Activated CD4-positive, alpha-beta T cell treated with anti-CD3 and anti-CD28 coated beads, Interleukin-2, amount 50 U/mL, for 24 hours (primary cell): ENCODE results near the gene COG7.

ENCODE experiments used
- DNase-seq, 2 donors: peaks; one replicate each; pipeline ENCODE4 v3.0.0-alpha.2; 2020; ENCODE audit warnings: low read depth in 1 of 2, low spot score in 1 of 2

COG7 gene

GRCh38 chr16:23365602-23366240 is 87.3 kb downstream of the COG7 start:
- no peak for DNase-seq

DNA sequence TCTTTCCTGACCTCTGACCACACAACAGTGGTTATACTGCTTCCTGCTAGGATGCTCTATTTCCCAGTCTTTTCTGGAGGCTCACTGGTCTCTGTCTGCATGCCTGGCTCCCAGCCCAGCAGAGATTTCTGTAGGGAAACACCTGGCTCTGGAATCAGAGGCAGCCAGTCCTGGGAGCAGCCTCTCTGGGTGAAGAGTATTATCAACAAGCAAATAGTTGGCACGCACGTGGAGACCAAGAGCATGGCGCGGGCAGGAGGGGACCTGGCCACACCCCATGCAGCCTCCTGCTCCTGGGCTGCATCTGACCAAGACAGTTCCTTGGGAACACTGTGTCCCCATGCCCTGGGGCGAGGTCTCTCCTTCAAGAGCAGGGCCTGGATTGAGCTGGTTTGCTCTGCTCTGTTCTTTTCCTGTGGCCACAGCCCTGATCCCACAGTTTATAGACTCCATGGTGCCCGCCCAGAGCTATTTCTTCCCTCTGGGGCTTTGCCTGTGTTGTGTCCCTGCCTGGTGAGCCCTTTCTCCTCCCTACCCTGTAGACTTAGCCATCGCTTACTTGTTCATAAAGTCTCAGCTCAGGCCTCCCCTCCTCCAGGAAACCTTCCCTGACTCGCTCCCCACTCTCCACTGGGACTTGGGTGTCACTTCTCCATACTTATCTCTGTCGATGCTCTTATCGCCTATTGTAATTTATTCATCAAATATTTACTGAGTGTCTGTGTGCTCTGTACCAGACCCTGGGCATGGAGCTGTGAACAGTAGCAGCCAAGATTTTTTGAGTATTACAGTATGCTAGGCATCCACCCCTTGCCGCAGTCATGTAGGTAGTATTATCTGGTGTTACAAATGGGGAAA is 90.3 kb downstream of the COG7 start:
- no peak for DNase-seq

- no peak for DNase-seq
Measured at GRCh38 chr16:23359092-23359760, 93.8 kb downstream of the COG7 start.

DNA sequence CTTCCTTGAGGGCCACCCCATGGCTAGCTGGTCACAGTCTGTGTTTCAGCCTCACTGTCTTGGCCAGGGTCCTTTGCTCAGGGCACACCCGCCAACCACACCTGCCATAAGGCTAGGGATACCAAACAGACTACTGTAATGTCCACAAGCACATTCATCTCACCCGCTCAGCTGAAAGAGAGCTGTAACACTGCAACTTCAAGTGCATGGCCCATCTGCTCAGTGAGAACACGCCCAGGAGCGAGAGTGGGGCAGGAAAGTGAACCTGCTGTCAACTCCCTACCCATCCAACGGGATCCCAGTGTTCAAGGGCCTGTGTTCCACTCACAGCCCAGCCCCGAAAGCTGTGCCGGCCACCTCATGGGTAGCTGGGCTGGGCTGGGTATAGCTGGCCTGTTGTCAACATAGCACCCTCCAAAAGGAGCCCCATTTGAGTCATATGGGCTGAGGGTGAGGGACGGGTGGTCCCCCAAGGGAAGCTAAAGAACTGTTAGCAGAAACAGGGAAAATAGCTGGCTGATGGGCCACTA is 95.2 kb downstream of the COG7 start:
- DNase-seq, result no peak

DNA sequence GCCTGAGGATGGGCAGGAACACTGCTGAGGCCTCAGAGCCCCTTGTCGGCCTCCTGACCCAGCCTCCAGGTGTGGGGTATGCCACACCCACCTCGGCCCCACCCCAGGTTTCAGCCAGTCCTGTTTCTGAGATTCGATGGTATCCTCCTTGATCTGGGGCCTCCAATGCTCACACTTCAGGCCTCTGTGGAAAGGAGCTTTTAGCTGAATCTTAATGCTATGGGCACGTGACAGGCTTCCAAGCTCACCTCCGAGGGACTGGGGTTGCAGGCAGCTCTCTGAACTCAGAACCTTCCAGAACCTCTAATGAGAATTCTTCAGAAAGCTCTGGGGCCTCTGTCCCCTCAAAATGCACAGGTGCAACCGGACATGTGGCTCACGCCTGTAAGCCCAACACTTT is 96.0 kb downstream of the COG7 start:
- no peak for DNase-seq

DNA sequence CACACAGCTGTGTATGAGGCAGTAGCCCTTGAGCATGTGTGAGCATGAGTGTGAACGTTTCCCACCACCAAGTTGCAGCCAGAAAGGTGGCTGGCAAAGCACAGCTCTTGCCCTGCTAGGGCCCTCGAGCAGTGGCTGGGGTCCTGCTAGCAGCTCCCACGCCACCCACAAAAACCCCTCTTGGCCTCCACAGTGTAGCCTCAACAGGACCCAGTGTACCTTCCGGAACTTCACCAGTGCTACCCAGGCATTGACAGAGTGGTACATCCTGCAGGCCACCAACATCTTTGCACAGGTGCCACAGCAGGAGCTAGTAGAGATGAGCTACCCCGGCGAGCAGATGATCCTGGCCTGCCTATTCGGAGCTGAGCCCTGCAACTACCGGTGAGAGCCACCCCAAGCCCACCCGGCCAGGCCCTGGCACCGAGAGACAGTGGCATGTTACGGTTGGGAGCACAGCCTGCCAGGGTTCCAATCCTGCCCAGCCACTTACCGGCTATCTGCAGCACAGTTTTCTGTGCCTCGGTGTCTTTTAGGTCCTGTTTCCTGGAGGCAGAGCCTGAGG is 97.8 kb downstream of the COG7 start:
- no peak for DNase-seq

GRCh38 chr16:23354246-23354645 is 98.7 kb downstream of the COG7 start:
- DNase-seq, result no peak

DNA sequence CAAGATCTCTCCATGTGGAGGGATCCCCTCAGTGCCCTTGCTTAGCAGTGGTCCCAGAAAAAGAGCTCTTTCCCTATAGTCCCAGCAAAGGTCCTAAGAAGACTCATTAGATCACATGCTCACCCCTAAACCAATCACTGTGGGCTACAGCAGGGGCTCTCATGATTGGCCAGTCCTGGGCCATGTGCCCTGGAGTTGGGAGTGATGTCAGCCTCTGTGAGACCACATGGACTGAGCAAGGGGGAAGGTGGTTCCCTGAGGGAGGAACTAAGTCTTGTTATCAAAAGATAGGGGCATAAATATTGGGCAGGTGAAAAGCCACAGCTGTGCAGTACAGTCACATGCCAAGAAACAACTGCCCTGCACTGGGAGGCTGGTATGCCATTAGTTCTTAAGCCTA is 99.5 kb downstream of the COG7 start:
- DNase-seq, result no peak

- DNase-seq, result no peak
Measured at GRCh38 chr16:23351360-23351759, 101.6 kb downstream of the COG7 start.

- DNase-seq, result no peak
Measured at GRCh38 chr16:23348579-23349469, 104.2 kb downstream of the COG7 start.

DNA sequence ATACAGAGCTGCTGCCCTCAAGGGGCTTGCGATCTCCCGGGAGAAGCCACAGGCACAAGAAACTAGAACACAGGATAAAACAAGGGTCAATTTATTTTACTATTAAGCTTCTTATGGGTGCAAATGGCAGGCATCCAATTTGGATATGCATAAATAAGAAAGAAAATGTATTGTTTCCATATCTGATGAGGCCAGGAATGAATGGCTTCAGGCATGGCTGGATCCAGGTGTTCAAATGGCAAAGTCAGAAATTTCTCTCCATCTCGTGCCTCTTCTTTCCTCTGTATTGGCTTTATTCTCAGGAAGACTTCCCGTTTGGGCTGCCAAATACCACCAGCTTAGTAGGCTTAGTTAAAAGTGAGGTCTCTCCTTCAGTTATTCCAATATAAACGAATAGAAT is 107.8 kb downstream of the COG7 start:
- no peak for DNase-seq

GRCh38 chr16:23343643-23344612 is 109.1 kb downstream of the COG7 start:
- DNase-seq, result no peak

DNA sequence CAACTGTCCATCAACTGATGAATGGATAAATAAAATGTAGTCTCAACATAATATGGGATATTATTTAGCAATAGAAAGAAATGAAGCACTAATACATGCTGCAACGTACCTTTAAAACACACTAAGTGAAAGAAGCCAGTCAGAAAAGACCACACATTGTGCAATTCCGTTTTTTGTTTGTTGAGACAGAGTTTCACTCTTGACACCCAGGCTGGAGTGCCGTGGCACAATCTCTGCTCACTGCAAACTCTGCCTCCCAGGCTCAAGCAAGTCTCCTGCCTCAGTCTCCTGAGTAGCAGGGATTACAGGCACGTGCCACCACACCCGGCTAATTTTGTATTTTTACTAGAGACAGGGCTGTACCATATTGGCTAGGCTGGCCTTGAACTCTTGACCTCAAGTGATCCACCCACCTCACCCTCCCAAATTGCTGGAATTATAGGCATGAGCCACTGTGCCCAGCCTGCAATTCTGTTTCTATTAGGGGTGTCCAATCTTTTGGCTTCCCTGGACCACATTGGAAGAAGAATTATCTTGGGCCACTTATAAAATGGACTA is 110.8 kb downstream of the COG7 start:
- no peak for DNase-seq

DNA sequence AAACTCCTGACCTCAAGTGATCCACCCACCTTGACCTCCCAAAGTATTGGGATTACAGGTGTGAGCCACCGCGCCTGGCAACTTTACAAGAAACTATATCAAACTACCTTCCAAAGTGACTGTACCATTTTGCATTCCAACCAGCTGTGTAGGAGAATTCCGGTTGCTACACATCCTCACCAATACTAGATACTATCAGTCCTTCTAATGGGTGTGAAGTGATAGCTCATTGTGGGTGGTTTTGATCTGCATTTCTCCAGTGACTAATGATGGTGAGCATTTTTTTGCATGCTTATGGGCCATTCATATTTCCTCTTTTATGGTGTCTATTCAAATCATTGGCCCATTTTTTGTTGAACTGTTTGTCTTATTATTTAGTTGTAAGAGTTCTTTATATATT is 113.2 kb downstream of the COG7 start:
- no peak for DNase-seq
